ENCODE measurements around the gene CTNND2.

GRCh38 chr5:11711932-11712331 lies 192.3 kb downstream of the CTNND2 start:
- TF ChIP-seq CTCF (IDR thresholded peaks at IDR 0.05), result no peak
- no peak for TF ChIP-seq EZH2phosphoT487 (IDR thresholded peaks at IDR 0.05)
